ENCODE results near the gene KCNA1.

KCNA1 gene

GRCh38 chr12:4881266-4882064, 28.2 kb upstream of the KCNA1 start:
- WGBS, 2 donors (ENCODE audit: extremely low coverage in 2 of 2, insufficient read length in 2 of 2, insufficient replicate concordance in 1 of 2), result no CpG with 5 or more reads among the region's 20 CpGs
- no peaks in the 10 kb centered on the region for H3K36me3 ChIP-seq (replicated peaks in 1 of 2; ENCODE audit: control insufficient read depth in 2 of 2, insufficient read depth in 2 of 2, low read length in 2 of 2)

GRCh38 chr12:4891866-4892265, 17.8 kb upstream of the KCNA1 start:
- no peak for DNase-seq (ENCODE audit: low spot score)
- Histone ChIP-seq H4K91ac (ENCODE audit: low read depth, low read length, poor library complexity) (no peak overlapping the region), H3K36me3 (replicated peaks in 1 of 2; ENCODE audit: control insufficient read depth in 2 of 2, insufficient read depth in 2 of 2, low read length in 2 of 2) (no peaks in the 10 kb centered on the region), H3K4ac (ENCODE audit: low read length) (no peak overlapping the region), H3K23ac (ENCODE audit: low read depth, low read length, poor library complexity) (no peak overlapping the region), H2BK5ac (ENCODE audit: low read length) (no peak overlapping the region), H2BK120ac (ENCODE audit: low read depth, low read length) (no peak overlapping the region), H3K27ac (replicated peaks; ENCODE audit: low read length) (no peak overlapping the region), H3K9ac (ENCODE audit: low read depth, low read length, poor library complexity) (no peak overlapping the region), H2AK5ac (ENCODE audit: low read depth, low read length) (no peak overlapping the region), H3K4me3 (ENCODE audit: low read length in 2 of 2) (no peak overlapping the region), H2BK15ac (ENCODE audit: low read length) (no peak overlapping the region), H3K18ac (ENCODE audit: low read length) (no peak overlapping the region), H4K8ac (ENCODE audit: low read depth, low read length) (no peak overlapping the region), H3K9me3 (replicated peaks in 1 of 2; ENCODE audit: control insufficient read depth in 2 of 2, insufficient read depth in 1 of 2, low read depth in 1 of 2, low read length in 2 of 2) (no peaks in the 10 kb centered on the region), H3K14ac (ENCODE audit: low read length) (no peak overlapping the region), H2BK12ac (ENCODE audit: low read length) (no peak overlapping the region), H3K4me1 (ENCODE audit: control insufficient read depth in 2 of 2, insufficient read depth in 1 of 2, low read depth in 1 of 2, low read length in 2 of 2) (no peaks in the 10 kb centered on the region), H3K27me3 (ENCODE audit: control insufficient read depth in 3 of 3, insufficient read depth in 3 of 3, low read depth in 1 of 3, low read length in 3 of 3) (peaks cover 0 to 16% (median 0%) of the 10 kb centered on the region in 3 experiments), H3K79me1 (ENCODE audit: low read depth, low read length) (no peaks in the 10 kb centered on the region), H3K4me2 (ENCODE audit: insufficient read depth, low read length, poor library complexity, severe bottlenecking) (no peak overlapping the region), H2AFZ (ENCODE audit: low read length) (no peak overlapping the region)
- WGBS, 2 donors (ENCODE audit: extremely low coverage in 2 of 2, insufficient read length in 2 of 2, insufficient replicate concordance in 1 of 2), result no CpG with 5 or more reads among the region's 5 CpGs

More at GRCh38 chr12:4881266-4882064, 28.2 kb upstream of the KCNA1 start:
- no peak overlapping the region for H3K4me2 ChIP-seq (ENCODE audit: insufficient read depth, low read length, poor library complexity, severe bottlenecking)
- no peak overlapping the region for H4K91ac ChIP-seq (ENCODE audit: low read depth, low read length, poor library complexity)
- no peak overlapping the region for H2BK12ac ChIP-seq (ENCODE audit: low read length)
- H3K9me3 ChIP-seq (replicated peaks in 1 of 2; ENCODE audit: control insufficient read depth in 2 of 2, insufficient read depth in 1 of 2, low read depth in 1 of 2, low read length in 2 of 2), result peaks cover 0 to 2% of the 10 kb centered on the region in 2 donors
- no peak overlapping the region for H2BK120ac ChIP-seq (ENCODE audit: low read depth, low read length)
- no peak overlapping the region for H3K9ac ChIP-seq (ENCODE audit: low read depth, low read length, poor library complexity)
- no peak overlapping the region for H2AFZ ChIP-seq (ENCODE audit: low read length)
- H3K4me1 ChIP-seq (ENCODE audit: control insufficient read depth in 2 of 2, insufficient read depth in 1 of 2, low read depth in 1 of 2, low read length in 2 of 2), result no peaks in the 10 kb centered on the region
- no peak for DNase-seq (ENCODE audit: low spot score)
- no peak overlapping the region for H2BK5ac ChIP-seq (ENCODE audit: low read length)
- H3K18ac ChIP-seq (ENCODE audit: low read length), result no peak overlapping the region
- no peak overlapping the region for H3K4me3 ChIP-seq (ENCODE audit: low read length in 2 of 2)
- no peak overlapping the region for H4K8ac ChIP-seq (ENCODE audit: low read depth, low read length)
- H3K27ac ChIP-seq (replicated peaks; ENCODE audit: low read length), result no peak overlapping the region
- H3K23ac ChIP-seq (ENCODE audit: low read depth, low read length, poor library complexity), result no peak overlapping the region
- peaks cover 0 to 10% (median 0%) of the 10 kb centered on the region in 3 experiments for H3K27me3 ChIP-seq (ENCODE audit: control insufficient read depth in 3 of 3, insufficient read depth in 3 of 3, low read depth in 1 of 3, low read length in 3 of 3)
- no peaks in the 10 kb centered on the region for H3K79me1 ChIP-seq (ENCODE audit: low read depth, low read length)
- H2AK5ac ChIP-seq (ENCODE audit: low read depth, low read length), result no peak overlapping the region
- H2BK15ac ChIP-seq (ENCODE audit: low read length), result no peak overlapping the region
- no peak overlapping the region for H3K4ac ChIP-seq (ENCODE audit: low read length)
- no peak overlapping the region for H3K14ac ChIP-seq (ENCODE audit: low read length)

- Histone ChIP-seq H3K36me3 (replicated peaks in 1 of 2; ENCODE audit: control insufficient read depth in 2 of 2, insufficient read depth in 2 of 2, low read length in 2 of 2) (no peaks in the 10 kb centered on the region), H3K27ac (replicated peaks; ENCODE audit: low read length) (no peak overlapping the region), H2AK5ac (ENCODE audit: low read depth, low read length) (no peak overlapping the region), H2BK120ac (ENCODE audit: low read depth, low read length) (no peak overlapping the region), H4K8ac (ENCODE audit: low read depth, low read length) (no peak overlapping the region), H3K4ac (ENCODE audit: low read length) (no peak overlapping the region), H3K14ac (ENCODE audit: low read length) (no peak overlapping the region), H3K18ac (ENCODE audit: low read length) (no peak overlapping the region), H3K4me1 (ENCODE audit: control insufficient read depth in 2 of 2, insufficient read depth in 1 of 2, low read depth in 1 of 2, low read length in 2 of 2) (no peaks in the 10 kb centered on the region), H3K23ac (ENCODE audit: low read depth, low read length, poor library complexity) (no peak overlapping the region), H3K4me2 (ENCODE audit: insufficient read depth, low read length, poor library complexity, severe bottlenecking) (no peak overlapping the region), H2AFZ (ENCODE audit: low read length) (no peak overlapping the region), H4K91ac (ENCODE audit: low read depth, low read length, poor library complexity) (no peak overlapping the region), H3K27me3 (ENCODE audit: control insufficient read depth in 3 of 3, insufficient read depth in 3 of 3, low read depth in 1 of 3, low read length in 3 of 3) (peaks cover 0 to 16% (median 0%) of the 10 kb centered on the region in 3 experiments), H3K79me1 (ENCODE audit: low read depth, low read length) (no peaks in the 10 kb centered on the region), H3K4me3 (ENCODE audit: low read length in 2 of 2) (no peak overlapping the region), H2BK5ac (ENCODE audit: low read length) (no peak overlapping the region), H2BK15ac (ENCODE audit: low read length) (no peak overlapping the region), H3K9me3 (replicated peaks in 1 of 2; ENCODE audit: control insufficient read depth in 2 of 2, insufficient read depth in 1 of 2, low read depth in 1 of 2, low read length in 2 of 2) (no peaks in the 10 kb centered on the region), H2BK12ac (ENCODE audit: low read length) (no peak overlapping the region), H3K9ac (ENCODE audit: low read depth, low read length, poor library complexity) (no peak overlapping the region)
- no CpG with 5 or more reads among the region's 1 CpG for WGBS, 2 donors (ENCODE audit: extremely low coverage in 2 of 2, insufficient read length in 2 of 2, insufficient replicate concordance in 1 of 2)
- no peak for DNase-seq (ENCODE audit: low spot score)
Observed at GRCh38 chr12:4892418-4892817, 17.3 kb upstream of the KCNA1 start.

- no peak overlapping the region for H2BK5ac ChIP-seq (ENCODE audit: low read length)
- H4K8ac ChIP-seq (ENCODE audit: low read depth, low read length), result no peak overlapping the region
- H4K91ac ChIP-seq (ENCODE audit: low read depth, low read length, poor library complexity), result no peak overlapping the region
- H3K27ac ChIP-seq (replicated peaks; ENCODE audit: low read length), result no peak overlapping the region
- H3K14ac ChIP-seq (ENCODE audit: low read length), result no peak overlapping the region
- DNase-seq (ENCODE audit: low spot score), result no peak
- H3K4me3 ChIP-seq (ENCODE audit: low read length in 2 of 2), result no peak overlapping the region
- H3K9ac ChIP-seq (ENCODE audit: low read depth, low read length, poor library complexity), result no peak overlapping the region
- H2BK15ac ChIP-seq (ENCODE audit: low read length), result no peak overlapping the region
- WGBS, 2 donors (ENCODE audit: extremely low coverage in 2 of 2, insufficient read length in 2 of 2, insufficient replicate concordance in 1 of 2), result no CpG with 5 or more reads among the region's 9 CpGs
- H2AK5ac ChIP-seq (ENCODE audit: low read depth, low read length), result no peak overlapping the region
- no peak overlapping the region for H3K23ac ChIP-seq (ENCODE audit: low read depth, low read length, poor library complexity)
- H3K27me3 ChIP-seq (ENCODE audit: control insufficient read depth in 3 of 3, insufficient read depth in 3 of 3, low read depth in 1 of 3, low read length in 3 of 3), result peaks cover 0 to 16% (median 0%) of the 10 kb centered on the region in 3 experiments
- H2AFZ ChIP-seq (ENCODE audit: low read length), result no peak overlapping the region
- H3K4ac ChIP-seq (ENCODE audit: low read length), result no peak overlapping the region
- H3K18ac ChIP-seq (ENCODE audit: low read length), result no peak overlapping the region
- no peaks in the 10 kb centered on the region for H3K36me3 ChIP-seq (replicated peaks in 1 of 2; ENCODE audit: control insufficient read depth in 2 of 2, insufficient read depth in 2 of 2, low read length in 2 of 2)
- no peaks in the 10 kb centered on the region for H3K79me1 ChIP-seq (ENCODE audit: low read depth, low read length)
- H3K4me2 ChIP-seq (ENCODE audit: insufficient read depth, low read length, poor library complexity, severe bottlenecking), result no peak overlapping the region
- no peak overlapping the region for H2BK120ac ChIP-seq (ENCODE audit: low read depth, low read length)
- no peaks in the 10 kb centered on the region for H3K9me3 ChIP-seq (replicated peaks in 1 of 2; ENCODE audit: control insufficient read depth in 2 of 2, insufficient read depth in 1 of 2, low read depth in 1 of 2, low read length in 2 of 2)
- H2BK12ac ChIP-seq (ENCODE audit: low read length), result no peak overlapping the region
- H3K4me1 ChIP-seq (ENCODE audit: control insufficient read depth in 2 of 2, insufficient read depth in 1 of 2, low read depth in 1 of 2, low read length in 2 of 2), result no peaks in the 10 kb centered on the region
Observed at GRCh38 chr12:4894019-4894418, 15.7 kb upstream of the KCNA1 start.
